COLO668 (cell line): ENCODE data around the gene SLC2A9.

Source experiments
- DNase-seq: peaks from one replicate; lab custom pipeline; 2025; ENCODE audit not compliant: unreplicated experiment; lab: John Stamatoyannopoulos, UW

The SLC2A9 gene

GRCh38 chr4:10020106-10020505, 1.2 kb downstream of the SLC2A9 start:
- no peak for DNase-seq

GRCh38 chr4:10019521-10020051, 1.7 kb downstream of the SLC2A9 start:
- DNase-seq = no peak

GRCh38 chr4:10018818-10019461, 2.4 kb downstream of the SLC2A9 start:
- peak; percentile 93 for DNase-seq

- no peak for DNase-seq
These were observed 4.0 kb downstream of the SLC2A9 start for GRCh38 chr4:10017037-10017893.

GRCh38 chr4:10016169-10016568, 5.1 kb downstream of the SLC2A9 start:
- no peak for DNase-seq

- DNase-seq = peak; percentile 53
These were observed 6.0 kb downstream of the SLC2A9 start for GRCh38 chr4:10015140-10015753.

- DNase-seq = peak; percentile 60
These were observed 7.6 kb downstream of the SLC2A9 start for GRCh38 chr4:10013722-10014121.

- DNase-seq = no peak
These were observed 9.4 kb downstream of the SLC2A9 start for GRCh38 chr4:10011885-10012284.

GRCh38 chr4:10011277-10011676, 10.0 kb downstream of the SLC2A9 start:
- DNase-seq = no peak

- no peak for DNase-seq
These were observed 11.3 kb downstream of the SLC2A9 start for GRCh38 chr4:10009861-10010500.

GRCh38 chr4:10008609-10009005, 12.7 kb downstream of the SLC2A9 start:
- DNase-seq = no peak

- DNase-seq = peak; percentile 58
These were observed 13.3 kb downstream of the SLC2A9 start for GRCh38 chr4:10007793-10008608.

- DNase-seq = no peak
These were observed 13.9 kb downstream of the SLC2A9 start for GRCh38 chr4:10007436-10007740.

GRCh38 chr4:10006601-10007435, 14.5 kb downstream of the SLC2A9 start:
- DNase-seq = peak; percentile 52

- peak; percentile 31 for DNase-seq
These were observed 15.1 kb downstream of the SLC2A9 start for GRCh38 chr4:10006231-10006600.

- DNase-seq = no peak
These were observed 15.7 kb downstream of the SLC2A9 start for GRCh38 chr4:10005632-10006031.

- DNase-seq = no peak
These were observed 17.6 kb downstream of the SLC2A9 start for GRCh38 chr4:10003666-10004065.

- no peak for DNase-seq
These were observed 19.0 kb downstream of the SLC2A9 start for GRCh38 chr4:10002278-10002677.

- no peak for DNase-seq
These were observed 19.5 kb downstream of the SLC2A9 start for GRCh38 chr4:10001757-10002156.
